OCI-LY3 (cell line): ENCODE results near the gene ZNF888.
A peak's percentile ranks its signal among the peaks of the same experiment; 100 is the strongest.
"Not testable (repeated sequence)": the region's sequence is repeated elsewhere in the genome, so short reads cannot be mapped to it uniquely, and the experiment has no call there.

Experiments used
- H2AFZ ChIP-seq: fragments of 200-600, 300-600 bp; shearing (Covaris generic); 2 replicates; pipeline ENCODE4 v1.6.0; 2014; ENCODE audit warnings: antibody characterized with exemption, low read depth, low read length
- H3K27ac ChIP-seq: fragments of 200-600, 300-600 bp; sonication (generic); 2 replicates; pipeline ENCODE4 v1.5.1; 2014; ENCODE audit warnings: mild to moderate bottlenecking, low read length, moderate library complexity, mixed read lengths
- H3K27me3 ChIP-seq: fragments of 200-600, 300-600 bp; sonication (generic); 2 replicates; pipeline ENCODE4 v1.6.1; 2014; ENCODE audit warnings: low read depth, low read length, mixed read lengths
- H3K36me3 ChIP-seq: fragments of 200-600, 300-600 bp; sonication (generic); replicated peaks from 2 replicates; pipeline ENCODE3; 2014; ENCODE audit warnings: low read depth, low read length, mixed read lengths
- H3K4me1 ChIP-seq: fragments of 300-600, 200-600 bp; sonication (generic); 2 replicates; pipeline ENCODE4 v1.6.1; 2014; ENCODE audit warnings: low read length, mixed read lengths
- H3K4me2 ChIP-seq: fragments of 200-600, 300-600 bp; sonication (generic); 2 replicates; pipeline ENCODE4 v1.6.1; 2014; ENCODE audit warnings: low read length, mixed read lengths
- H3K4me3 ChIP-seq: fragments of 300-600, 200-600 bp; sonication (generic); 2 replicates; pipeline ENCODE4 v1.5.1; 2014; ENCODE audit warnings: antibody characterized with exemption, mild to moderate bottlenecking, low read length, moderate library complexity
- H3K79me2 ChIP-seq: fragments of 300-600, 200-600 bp; shearing (Covaris generic); 2 replicates; pipeline ENCODE4 v1.6.1; 2014; ENCODE audit warnings: mild to moderate bottlenecking, low read length, mixed read lengths
- H3K9ac ChIP-seq: fragments of 300-600, 200-600 bp; shearing (Covaris generic); 2 replicates; pipeline ENCODE4 v1.6.0; 2014; ENCODE audit warnings: mild to moderate bottlenecking, low read length, moderate library complexity
- H3K9me3 ChIP-seq: fragments of 200-600, 300-600 bp; shearing (Covaris generic); 2 replicates; pipeline ENCODE4 v1.6.1; 2014; ENCODE audit warnings: low read length, mixed read lengths; ENCODE audit not compliant: insufficient read depth
- H4K20me1 ChIP-seq: fragments of 200-600, 300-600 bp; sonication (generic); 2 replicates; pipeline ENCODE4 v1.6.1; 2016; ENCODE audit warnings: low read length, mixed read lengths; ENCODE audit not compliant: insufficient read depth
- CTCF ChIP-seq: fragments of 200-600, 300-600 bp; sonication (generic); IDR thresholded peaks from 2 replicates; pipeline ENCODE4 v1.5.1; 2014; ENCODE audit warnings: antibody characterized with exemption, low read length, low read depth
- EZH2phosphoT487 ChIP-seq: fragments of 200-600 bp; shearing (Covaris generic); IDR thresholded peaks from 2 replicates; pipeline ENCODE4 v1.6.1; 2018; ENCODE audit warnings: antibody characterized with exemption, mixed run types, low read depth

ZNF888 gene

DNA sequence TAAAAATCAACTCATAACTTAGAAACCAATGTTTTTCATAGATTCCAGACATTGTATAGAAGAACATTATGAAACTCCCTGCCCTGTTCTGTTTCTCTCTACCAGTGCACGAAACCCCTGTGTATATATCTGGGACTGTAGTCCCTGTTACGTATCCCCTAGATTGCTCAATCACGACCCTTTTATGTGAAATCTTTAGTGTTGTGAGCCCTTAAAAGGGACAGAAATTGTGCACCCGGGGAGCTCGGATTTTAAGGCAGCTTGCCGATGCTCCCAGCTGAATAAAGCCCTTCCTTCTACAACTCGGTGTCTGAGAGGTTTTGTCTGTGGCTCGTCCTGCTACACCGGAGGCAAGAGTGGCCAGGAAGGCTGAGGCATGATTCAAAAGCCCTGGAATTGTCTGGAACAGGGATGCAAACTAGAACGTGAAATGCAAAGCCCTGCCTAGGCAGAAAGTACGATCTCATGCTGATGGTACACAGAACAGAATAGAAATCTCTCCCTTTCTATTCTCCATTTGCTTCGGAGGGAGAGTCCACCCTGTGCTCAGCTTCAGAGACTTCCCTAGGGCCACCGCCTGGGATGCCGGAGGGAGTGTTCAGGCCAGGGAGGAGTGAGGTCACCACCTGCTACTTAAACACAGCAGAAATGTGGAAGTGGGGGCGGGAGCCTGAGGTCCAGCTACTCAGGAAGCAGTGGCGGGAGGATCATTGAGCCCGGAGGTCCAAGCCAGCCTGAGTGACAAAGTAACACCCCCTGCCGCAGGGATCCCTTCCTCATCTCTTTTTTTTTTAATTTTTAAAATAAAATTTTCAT is 758 bp upstream of the ZNF888 start:
- Histone ChIP-seq H3K4me2 (peak overlapping the region; percentile 83), H3K9ac (peak overlapping the region; percentile 100), H4K20me1 (no peaks in the 10 kb centered on the region), H2AFZ (0 out of 2 replicates have a peak overlapping the region, but pooled peaks have one; percentile 4), H3K27me3 (no peaks in the 10 kb centered on the region), H3K4me3 (peak overlapping the region; percentile 95), H3K4me1 (peaks cover 24% of the 10 kb centered on the region), H3K27ac (peak overlapping the region; percentile 87), H3K9me3 (no peaks in the 10 kb centered on the region), H3K79me2 (peaks cover 25% of the 10 kb centered on the region), H3K36me3 (peaks cover 29% of the 10 kb centered on the region)
- TF ChIP-seq EZH2phosphoT487 (no peak), CTCF (no peak)

DNA sequence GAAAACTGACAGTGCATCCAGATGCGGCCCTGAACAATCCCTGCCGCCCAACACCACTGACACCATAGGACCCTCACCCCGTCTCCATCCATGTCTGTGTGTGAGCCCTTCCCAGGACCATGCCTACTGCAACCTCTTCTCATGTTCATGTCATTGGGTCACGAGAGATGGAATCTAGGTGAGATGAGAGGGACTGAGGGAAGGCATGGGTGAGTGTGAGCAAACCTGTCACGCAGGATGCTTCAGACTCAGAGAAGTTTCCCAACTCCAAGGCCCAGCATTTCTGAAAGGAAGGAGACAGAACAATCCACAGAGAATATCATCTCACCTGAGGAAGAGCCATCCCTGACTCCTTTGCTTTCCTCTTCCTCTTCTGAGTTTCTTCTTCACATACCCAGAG is 5.7 kb downstream of the ZNF888 start:
- Histone ChIP-seq H4K20me1 (no peaks in the 10 kb centered on the region; the same call in 1 of the 2 replicates), H3K9me3 (no peaks in the 10 kb centered on the region), H3K4me2 (no peak overlapping the region)

GRCh38 chr19:52910648-52911047 is 12.6 kb downstream of the ZNF888 start:
- Histone ChIP-seq H4K20me1 (no peaks in the 10 kb centered on the region), H3K36me3 (peaks cover 65% of the 10 kb centered on the region), H3K9ac (no peak overlapping the region), H3K79me2 (0 out of 2 replicates have a peak, but pooled peaks cover 6% of the 10 kb centered on the region), H3K27ac (peak overlapping the region; percentile 44), H3K4me3 (no peak overlapping the region), H3K9me3 (no peaks in the 10 kb centered on the region), H3K4me1 (peaks cover 10% of the 10 kb centered on the region), H3K4me2 (no peak overlapping the region), H3K27me3 (no peaks in the 10 kb centered on the region), H2AFZ (no peak overlapping the region)
- no peak for TF ChIP-seq EZH2phosphoT487
- TF ChIP-seq CTCF, result no peak

More for the DNA sequence above, 5.7 kb downstream of the ZNF888 start:
- Histone ChIP-seq H3K4me3 (no peak overlapping the region), H3K9ac (no peak overlapping the region), H3K79me2 (peaks cover 30% of the 10 kb centered on the region), H3K27me3 (no peaks in the 10 kb centered on the region), H2AFZ (no peak overlapping the region), H3K36me3 (peaks cover 39% of the 10 kb centered on the region), H3K4me1 (peaks cover 9% of the 10 kb centered on the region), H3K27ac (no peak overlapping the region)
- TF ChIP-seq EZH2phosphoT487, result no peak
- TF ChIP-seq CTCF, result no peak

GRCh38 chr19:52904052-52904780 is 19.0 kb downstream of the ZNF888 start:
- Histone ChIP-seq H3K4me3 (peak overlapping the region; percentile 64), H3K79me2 (peaks cover 39% of the 10 kb centered on the region), H3K9ac (peak overlapping the region; percentile 77), H3K27ac (peak overlapping the region; percentile 95), H3K4me1 (peaks cover 63% of the 10 kb centered on the region), H3K4me2 (peak overlapping the region; percentile 77), H3K36me3 (peaks cover 34% of the 10 kb centered on the region)
- H2AFZ ChIP-seq, H3K27me3 ChIP-seq, H3K9me3 ChIP-seq, H4K20me1 ChIP-seq: not testable (repeated sequence)
